Measurements from ENCODE around the gene ADAMTSL2.

ADAMTSL2 gene

GRCh38 chr9:133535306-133535877 lies 888 bp downstream of the ADAMTSL2 start:
- H2BK5ac ChIP-seq (ENCODE audit: low read length) = peak overlapping the region; percentile 32

GRCh38 chr9:133536080-133536479 lies 1.6 kb downstream of the ADAMTSL2 start:
- Histone ChIP-seq H3K4me1 (ENCODE audit: control insufficient read depth in 2 of 2, insufficient read depth in 1 of 2, low read depth in 1 of 2, low read length in 2 of 2) (peaks cover 15 to 31% of the 10 kb centered on the region in 2 donors), H2BK5ac (ENCODE audit: low read length) (peak overlapping the region; percentile 32), H3K18ac (ENCODE audit: low read length) (peak overlapping the region; percentile 1), H3K4me3 (ENCODE audit: low read length in 2 of 2) (no peak overlapping the region), H3K9me3 (replicated peaks in 1 of 2; ENCODE audit: control insufficient read depth in 2 of 2, insufficient read depth in 1 of 2, low read depth in 1 of 2, low read length in 2 of 2) (no peaks in the 10 kb centered on the region), H3K4ac (ENCODE audit: low read length) (no peak overlapping the region), H3K79me1 (ENCODE audit: low read depth, low read length) (peaks cover 2% of the 10 kb centered on the region), H3K27me3 (ENCODE audit: control insufficient read depth in 3 of 3, insufficient read depth in 3 of 3, low read depth in 1 of 3, low read length in 3 of 3) (peaks cover 0 to 60% (median 33%) of the 10 kb centered on the region in 3 experiments), H3K14ac (ENCODE audit: low read length) (no peak overlapping the region), H3K27ac (replicated peaks; ENCODE audit: low read length) (no peak overlapping the region), H2AK5ac (ENCODE audit: low read depth, low read length) (peak overlapping the region; percentile 91), H2AFZ (ENCODE audit: low read length) (no peak overlapping the region), H4K8ac (ENCODE audit: low read depth, low read length) (no peak overlapping the region), H2BK120ac (ENCODE audit: low read depth, low read length) (no peak overlapping the region), H4K91ac (ENCODE audit: low read depth, low read length, poor library complexity) (no peak overlapping the region), H3K4me2 (ENCODE audit: insufficient read depth, low read length, poor library complexity, severe bottlenecking) (no peak overlapping the region), H3K9ac (ENCODE audit: low read depth, low read length, poor library complexity) (peak overlapping the region; percentile 25), H2BK15ac (ENCODE audit: low read length) (peak overlapping the region; percentile 96), H3K23ac (ENCODE audit: low read depth, low read length, poor library complexity) (no peak overlapping the region), H3K36me3 (replicated peaks in 1 of 2; ENCODE audit: control insufficient read depth in 2 of 2, insufficient read depth in 2 of 2, low read length in 2 of 2) (no peaks in the 10 kb centered on the region), H2BK12ac (ENCODE audit: low read length) (peak overlapping the region; percentile 73)
- WGBS, 2 donors (ENCODE audit: extremely low coverage in 2 of 2, insufficient read length in 2 of 2, insufficient replicate concordance in 1 of 2) = no CpG with 5 or more reads among the region's 11 CpGs
- no peak for DNase-seq (ENCODE audit: low spot score)

More at GRCh38 chr9:133535306-133535877, 888 bp downstream of the ADAMTSL2 start:
- no peak overlapping the region for H2BK12ac ChIP-seq (ENCODE audit: low read length)
- H4K91ac ChIP-seq (ENCODE audit: low read depth, low read length, poor library complexity) = no peak overlapping the region
- H2AFZ ChIP-seq (ENCODE audit: low read length) = no peak overlapping the region
- WGBS, 2 donors (ENCODE audit: extremely low coverage in 2 of 2, insufficient read length in 2 of 2, insufficient replicate concordance in 1 of 2) = no CpG with 5 or more reads among the region's 13 CpGs
- no peak overlapping the region for H3K14ac ChIP-seq (ENCODE audit: low read length)
- H4K8ac ChIP-seq (ENCODE audit: low read depth, low read length) = no peak overlapping the region
- peaks cover 2% of the 10 kb centered on the region for H3K79me1 ChIP-seq (ENCODE audit: low read depth, low read length)
- H2AK5ac ChIP-seq (ENCODE audit: low read depth, low read length) = peak overlapping the region; percentile 91
- no peak overlapping the region for H3K4me2 ChIP-seq (ENCODE audit: insufficient read depth, low read length, poor library complexity, severe bottlenecking)
- no peak overlapping the region for H3K9ac ChIP-seq (ENCODE audit: low read depth, low read length, poor library complexity)
- peaks cover 0 to 66% (median 31%) of the 10 kb centered on the region in 3 experiments for H3K27me3 ChIP-seq (ENCODE audit: control insufficient read depth in 3 of 3, insufficient read depth in 3 of 3, low read depth in 1 of 3, low read length in 3 of 3)
- H3K4me3 ChIP-seq (ENCODE audit: low read length in 2 of 2) = no peak overlapping the region
- H3K23ac ChIP-seq (ENCODE audit: low read depth, low read length, poor library complexity) = no peak overlapping the region
- peak overlapping the region; percentile 95 for H3K18ac ChIP-seq (ENCODE audit: low read length)
- H2BK15ac ChIP-seq (ENCODE audit: low read length) = peak overlapping the region; percentile 99
- H3K27ac ChIP-seq (replicated peaks; ENCODE audit: low read length) = no peak overlapping the region
- H3K36me3 ChIP-seq (replicated peaks in 1 of 2; ENCODE audit: control insufficient read depth in 2 of 2, insufficient read depth in 2 of 2, low read length in 2 of 2) = no peaks in the 10 kb centered on the region
- no peak for DNase-seq (ENCODE audit: low spot score)
- peaks cover 15 to 25% of the 10 kb centered on the region in 2 donors for H3K4me1 ChIP-seq (ENCODE audit: control insufficient read depth in 2 of 2, insufficient read depth in 1 of 2, low read depth in 1 of 2, low read length in 2 of 2)
- H3K9me3 ChIP-seq (replicated peaks in 1 of 2; ENCODE audit: control insufficient read depth in 2 of 2, insufficient read depth in 1 of 2, low read depth in 1 of 2, low read length in 2 of 2) = no peaks in the 10 kb centered on the region
- no peak overlapping the region for H3K4ac ChIP-seq (ENCODE audit: low read length)
- no peak overlapping the region for H2BK120ac ChIP-seq (ENCODE audit: low read depth, low read length)

GRCh38 chr9:133536536-133536935 lies 2.0 kb downstream of the ADAMTSL2 start:
- Histone ChIP-seq H2AK5ac (ENCODE audit: low read depth, low read length) (peak overlapping the region; percentile 91), H3K4me1 (ENCODE audit: control insufficient read depth in 2 of 2, insufficient read depth in 1 of 2, low read depth in 1 of 2, low read length in 2 of 2) (peaks cover 15 to 31% of the 10 kb centered on the region in 2 donors), H3K27ac (replicated peaks; ENCODE audit: low read length) (no peak overlapping the region), H3K14ac (ENCODE audit: low read length) (peak overlapping the region; percentile 63), H4K8ac (ENCODE audit: low read depth, low read length) (no peak overlapping the region), H3K36me3 (replicated peaks in 1 of 2; ENCODE audit: control insufficient read depth in 2 of 2, insufficient read depth in 2 of 2, low read length in 2 of 2) (no peaks in the 10 kb centered on the region), H3K18ac (ENCODE audit: low read length) (no peak overlapping the region), H3K4me3 (ENCODE audit: low read length in 2 of 2) (no peak overlapping the region), H3K4ac (ENCODE audit: low read length) (no peak overlapping the region), H2BK15ac (ENCODE audit: low read length) (peak overlapping the region; percentile 50), H2AFZ (ENCODE audit: low read length) (no peak overlapping the region), H3K27me3 (ENCODE audit: control insufficient read depth in 3 of 3, insufficient read depth in 3 of 3, low read depth in 1 of 3, low read length in 3 of 3) (peaks cover 0 to 60% (median 33%) of the 10 kb centered on the region in 3 experiments), H3K4me2 (ENCODE audit: insufficient read depth, low read length, poor library complexity, severe bottlenecking) (no peak overlapping the region), H3K9ac (ENCODE audit: low read depth, low read length, poor library complexity) (peak overlapping the region; percentile 25), H2BK5ac (ENCODE audit: low read length) (peak overlapping the region; percentile 0), H3K9me3 (replicated peaks in 1 of 2; ENCODE audit: control insufficient read depth in 2 of 2, insufficient read depth in 1 of 2, low read depth in 1 of 2, low read length in 2 of 2) (no peaks in the 10 kb centered on the region), H3K23ac (ENCODE audit: low read depth, low read length, poor library complexity) (no peak overlapping the region), H2BK120ac (ENCODE audit: low read depth, low read length) (peak overlapping the region; percentile 1), H4K91ac (ENCODE audit: low read depth, low read length, poor library complexity) (no peak overlapping the region), H2BK12ac (ENCODE audit: low read length) (peak overlapping the region; percentile 78), H3K79me1 (ENCODE audit: low read depth, low read length) (peaks cover 2% of the 10 kb centered on the region)
- no CpG with 5 or more reads among the region's 9 CpGs for WGBS, 2 donors (ENCODE audit: extremely low coverage in 2 of 2, insufficient read length in 2 of 2, insufficient replicate concordance in 1 of 2)
- no peak for DNase-seq (ENCODE audit: low spot score)

GRCh38 chr9:133537257-133537656 lies 2.8 kb downstream of the ADAMTSL2 start:
- Histone ChIP-seq H2BK12ac (ENCODE audit: low read length) (no peak overlapping the region), H3K18ac (ENCODE audit: low read length) (no peak overlapping the region), H3K27ac (replicated peaks; ENCODE audit: low read length) (no peak overlapping the region), H2AFZ (ENCODE audit: low read length) (no peak overlapping the region), H3K14ac (ENCODE audit: low read length) (no peak overlapping the region), H3K9me3 (replicated peaks in 1 of 2; ENCODE audit: control insufficient read depth in 2 of 2, insufficient read depth in 1 of 2, low read depth in 1 of 2, low read length in 2 of 2) (no peaks in the 10 kb centered on the region), H3K23ac (ENCODE audit: low read depth, low read length, poor library complexity) (peak overlapping the region; percentile 6), H2AK5ac (ENCODE audit: low read depth, low read length) (peak overlapping the region; percentile 45), H3K4me1 (ENCODE audit: control insufficient read depth in 2 of 2, insufficient read depth in 1 of 2, low read depth in 1 of 2, low read length in 2 of 2) (peaks cover 15 to 31% of the 10 kb centered on the region in 2 donors), H3K36me3 (replicated peaks in 1 of 2; ENCODE audit: control insufficient read depth in 2 of 2, insufficient read depth in 2 of 2, low read length in 2 of 2) (no peaks in the 10 kb centered on the region), H2BK15ac (ENCODE audit: low read length) (peak overlapping the region; percentile 50), H3K4ac (ENCODE audit: low read length) (no peak overlapping the region), H3K4me2 (ENCODE audit: insufficient read depth, low read length, poor library complexity, severe bottlenecking) (no peak overlapping the region), H2BK120ac (ENCODE audit: low read depth, low read length) (no peak overlapping the region), H4K91ac (ENCODE audit: low read depth, low read length, poor library complexity) (peak overlapping the region; percentile 66), H3K9ac (ENCODE audit: low read depth, low read length, poor library complexity) (no peak overlapping the region), H2BK5ac (ENCODE audit: low read length) (peak overlapping the region; percentile 0), H4K8ac (ENCODE audit: low read depth, low read length) (no peak overlapping the region), H3K27me3 (ENCODE audit: control insufficient read depth in 3 of 3, insufficient read depth in 3 of 3, low read depth in 1 of 3, low read length in 3 of 3) (peaks cover 0 to 62% (median 33%) of the 10 kb centered on the region in 3 experiments), H3K79me1 (ENCODE audit: low read depth, low read length) (peaks cover 2% of the 10 kb centered on the region), H3K4me3 (ENCODE audit: low read length in 2 of 2) (no peak overlapping the region)
- no peak for DNase-seq (ENCODE audit: low spot score)
- WGBS, 2 donors (ENCODE audit: extremely low coverage in 2 of 2, insufficient read length in 2 of 2, insufficient replicate concordance in 1 of 2) = no CpG with 5 or more reads among the region's 16 CpGs
